ENCODE results near the gene INO80.

DNA sequence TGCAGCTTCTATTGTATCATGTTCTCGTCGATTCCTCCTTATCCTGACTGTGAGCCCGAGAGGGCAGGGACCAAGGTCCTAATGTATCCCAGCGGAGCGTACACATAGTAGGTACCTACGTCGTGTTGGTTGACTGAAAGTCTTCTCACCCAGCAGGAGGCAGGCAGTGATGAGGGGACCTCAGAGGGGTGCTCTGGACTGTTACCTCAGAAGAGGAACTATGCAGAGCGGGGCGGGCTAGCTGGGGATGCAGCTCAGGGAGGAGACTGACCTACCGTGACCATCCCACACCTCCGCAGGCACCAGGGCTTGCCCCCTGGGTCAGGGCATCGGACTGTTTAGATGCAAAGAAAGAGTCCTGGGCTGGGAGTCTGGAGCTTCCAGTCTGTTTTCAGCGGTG is 151.4 kb downstream of the INO80 start:
- TF ChIP-seq, protein P1, sequence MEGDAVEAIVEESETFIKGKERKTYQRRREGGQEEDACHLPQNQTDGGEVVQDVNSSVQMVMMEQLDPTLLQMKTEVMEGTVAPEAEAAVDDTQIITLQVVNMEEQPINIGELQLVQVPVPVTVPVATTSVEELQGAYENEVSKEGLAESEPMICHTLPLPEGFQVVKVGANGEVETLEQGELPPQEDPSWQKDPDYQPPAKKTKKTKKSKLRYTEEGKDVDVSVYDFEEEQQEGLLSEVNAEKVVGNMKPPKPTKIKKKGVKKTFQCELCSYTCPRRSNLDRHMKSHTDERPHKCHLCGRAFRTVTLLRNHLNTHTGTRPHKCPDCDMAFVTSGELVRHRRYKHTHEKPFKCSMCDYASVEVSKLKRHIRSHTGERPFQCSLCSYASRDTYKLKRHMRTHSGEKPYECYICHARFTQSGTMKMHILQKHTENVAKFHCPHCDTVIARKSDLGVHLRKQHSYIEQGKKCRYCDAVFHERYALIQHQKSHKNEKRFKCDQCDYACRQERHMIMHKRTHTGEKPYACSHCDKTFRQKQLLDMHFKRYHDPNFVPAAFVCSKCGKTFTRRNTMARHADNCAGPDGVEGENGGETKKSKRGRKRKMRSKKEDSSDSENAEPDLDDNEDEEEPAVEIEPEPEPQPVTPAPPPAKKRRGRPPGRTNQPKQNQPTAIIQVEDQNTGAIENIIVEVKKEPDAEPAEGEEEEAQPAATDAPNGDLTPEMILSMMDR (IDR thresholded peaks at IDR 0.05): no peak
- TF ChIP-seq POLR2AphosphoS5 (IDR thresholded peaks at IDR 0.05): no peak

Data from prostate gland (tissue), 2 donors.